HG03060 (cell line): ENCODE measurements around the gene CNIH4.
A peak's percentile ranks its signal among the peaks of the same experiment; 100 is the strongest.
"Not testable (repeated sequence)": the region's sequence is repeated elsewhere in the genome, so short reads cannot be mapped to it uniquely, and the experiment has no call there.

Source experiments
- ATAC-seq: cut with Tn5 transposase; IDR thresholded peaks from one replicate; pipeline ENCODE4 v1.9.1; 2021; ENCODE audit warnings: low read depth, moderate number of reproducible peaks; ENCODE audit not compliant: unreplicated experiment

The CNIH4 gene

GRCh38 chr1:224343679-224344078 lies 13.0 kb upstream of the CNIH4 start:
- no peak for ATAC-seq

- no peak for ATAC-seq
Measured at GRCh38 chr1:224348137-224348536, 8.5 kb upstream of the CNIH4 start.

GRCh38 chr1:224349716-224350115 lies 7.0 kb upstream of the CNIH4 start:
- not testable (repeated sequence) for ATAC-seq

GRCh38 chr1:224352436-224353085 lies 4.1 kb upstream of the CNIH4 start:
- ATAC-seq = not testable (repeated sequence)

- no peak for ATAC-seq
Measured at GRCh38 chr1:224353975-224354925, 2.4 kb upstream of the CNIH4 start.

GRCh38 chr1:224357626-224358124 lies 996 bp downstream of the CNIH4 start:
- ATAC-seq = no peak

- ATAC-seq = no peak
Measured at GRCh38 chr1:224358237-224358636, 1.6 kb downstream of the CNIH4 start.

GRCh38 chr1:224359207-224359606 lies 2.5 kb downstream of the CNIH4 start:
- ATAC-seq = no peak

- peak; percentile 83 for ATAC-seq
Measured at GRCh38 chr1:224368409-224368808, 11.7 kb downstream of the CNIH4 start.

GRCh38 chr1:224373008-224373590 lies 16.4 kb downstream of the CNIH4 start:
- no peak for ATAC-seq

GRCh38 chr1:224375059-224375458 lies 18.4 kb downstream of the CNIH4 start:
- ATAC-seq = no peak

- ATAC-seq = peak; percentile 62
Measured at GRCh38 chr1:224377676-224378006, 21.0 kb downstream of the CNIH4 start.

- ATAC-seq = no peak
Measured at GRCh38 chr1:224378855-224379631, 22.4 kb downstream of the CNIH4 start.

GRCh38 chr1:224380003-224380402 lies 23.3 kb downstream of the CNIH4 start:
- peak; percentile 41 for ATAC-seq

GRCh38 chr1:224381880-224382548 lies 25.3 kb downstream of the CNIH4 start:
- ATAC-seq = no peak

GRCh38 chr1:224383218-224383617 lies 26.5 kb downstream of the CNIH4 start:
- no peak for ATAC-seq

GRCh38 chr1:224387302-224387912 lies 30.7 kb downstream of the CNIH4 start:
- ATAC-seq = no peak

GRCh38 chr1:224387943-224388342 lies 31.3 kb downstream of the CNIH4 start:
- no peak for ATAC-seq

GRCh38 chr1:224390517-224390916 lies 33.8 kb downstream of the CNIH4 start:
- no peak for ATAC-seq
